ENCODE measurements around the gene TANC1.
A peak's percentile ranks its signal among the peaks of the same experiment; 100 is the strongest.
"Not testable (repeated sequence)": the region's sequence is repeated elsewhere in the genome, so short reads cannot be mapped to it uniquely, and the experiment has no call there.

The TANC1 gene

DNA sequence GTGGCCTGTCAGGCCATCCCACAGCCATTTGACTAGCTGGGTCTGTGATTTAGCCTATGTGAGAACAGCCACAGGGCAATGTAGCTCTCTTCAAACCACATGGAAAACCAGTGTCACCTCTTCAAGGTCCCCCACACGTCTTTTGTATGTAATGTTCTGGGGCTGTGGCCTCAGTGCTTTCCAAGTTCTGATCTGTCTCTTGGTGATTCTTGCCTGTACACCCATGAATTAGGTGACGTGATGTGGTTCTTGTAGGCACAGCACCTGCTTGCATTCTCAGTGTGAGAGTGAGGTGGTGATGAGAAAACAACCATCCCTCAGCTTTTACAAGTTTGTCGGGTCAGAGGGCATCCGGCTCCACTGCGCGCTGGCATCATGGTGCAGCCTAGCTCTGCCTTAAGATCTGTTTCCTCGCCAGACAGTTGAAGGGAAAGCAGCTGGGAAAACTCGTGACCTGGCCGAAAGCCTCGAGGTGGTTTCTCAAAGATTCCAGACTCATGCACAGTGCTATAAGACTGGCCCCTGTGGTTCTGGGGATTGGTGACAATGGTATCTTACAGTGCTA is 125.8 kb downstream of the TANC1 start:
- no peak for DNase-seq

- DNase-seq, result no peak
Observed at GRCh38 chr2:159095813-159096212, 127.4 kb downstream of the TANC1 start.

GRCh38 chr2:159096302-159096855 is 127.9 kb downstream of the TANC1 start:
- DNase-seq, result not testable (repeated sequence)

GRCh38 chr2:159096901-159097300 is 128.5 kb downstream of the TANC1 start:
- no peak for DNase-seq

GRCh38 chr2:159098361-159098760 is 129.9 kb downstream of the TANC1 start:
- DNase-seq, result no peak

GRCh38 chr2:159098921-159099411 is 130.5 kb downstream of the TANC1 start:
- DNase-seq, result no peak

GRCh38 chr2:159101755-159102489 is 133.5 kb downstream of the TANC1 start:
- DNase-seq, result no peak

DNA sequence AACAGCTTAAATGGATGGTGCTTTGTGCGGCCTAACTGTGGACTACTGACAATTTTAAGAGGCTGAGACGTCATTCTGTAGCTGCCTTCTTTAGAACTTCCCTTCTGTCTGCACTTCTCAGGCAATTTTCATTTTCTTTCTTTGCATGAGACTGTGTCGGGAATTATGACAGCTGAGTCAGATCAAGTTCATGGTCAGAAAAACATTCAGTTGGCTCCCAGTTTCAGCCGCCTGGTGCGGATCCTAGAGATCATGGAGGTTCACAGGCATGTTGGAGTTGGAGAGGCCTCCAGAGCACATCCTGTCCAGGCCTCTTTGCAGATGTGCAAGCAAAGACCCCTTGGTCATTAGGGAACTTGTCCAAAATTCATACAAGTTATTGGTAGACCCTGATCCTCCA is 135.0 kb downstream of the TANC1 start:
- DNase-seq, result no peak

GRCh38 chr2:159106109-159106508 is 137.7 kb downstream of the TANC1 start:
- DNase-seq, result no peak

GRCh38 chr2:159108181-159108893 is 139.9 kb downstream of the TANC1 start:
- no peak for DNase-seq

GRCh38 chr2:159109517-159109916 is 141.1 kb downstream of the TANC1 start:
- no peak for DNase-seq

DNA sequence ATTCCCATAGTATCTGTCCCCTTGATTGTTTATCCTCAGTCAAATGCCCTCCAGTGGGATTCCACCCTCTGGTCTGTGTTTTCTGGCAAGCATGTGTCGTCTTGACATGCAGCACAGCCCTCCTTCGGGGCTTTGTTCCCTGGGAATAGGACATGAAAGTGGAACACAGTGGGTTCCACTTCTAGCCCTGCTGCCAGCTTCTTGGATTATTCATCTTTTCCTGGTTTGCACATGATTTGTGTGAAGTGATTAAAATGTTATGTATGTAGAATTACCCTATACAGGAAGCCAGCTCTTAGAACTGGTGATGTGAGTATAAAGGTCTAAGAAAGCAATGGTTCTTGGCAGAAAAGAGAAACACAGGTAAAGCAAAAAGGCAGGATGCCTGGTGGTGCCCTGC is 142.3 kb downstream of the TANC1 start:
- DNase-seq, result no peak

- DNase-seq, result no peak
Observed at GRCh38 chr2:159111346-159111927, 143.0 kb downstream of the TANC1 start.

DNA sequence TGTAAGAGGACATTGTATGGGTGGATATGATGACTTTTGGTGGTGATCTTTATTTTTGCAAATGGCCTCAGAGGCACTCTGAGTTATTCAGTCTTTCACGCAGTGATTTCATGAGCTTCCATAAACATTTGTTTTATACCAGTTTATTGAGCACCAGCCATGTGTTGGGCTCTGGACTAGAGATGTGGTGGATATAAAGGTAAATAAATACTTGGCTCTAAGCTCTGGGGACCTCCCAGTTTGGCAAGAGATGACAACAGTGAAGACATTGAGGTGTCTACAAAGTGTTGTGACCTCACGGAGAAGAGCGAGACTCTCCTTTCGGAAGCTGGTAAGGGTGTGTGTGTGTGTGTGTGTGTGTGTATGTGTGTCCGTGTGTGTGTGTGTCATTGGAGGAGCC is 146.4 kb downstream of the TANC1 start:
- no peak for DNase-seq

- DNase-seq, result no peak
Observed at GRCh38 chr2:159116922-159117321, 148.5 kb downstream of the TANC1 start.

- no peak for DNase-seq
Observed at GRCh38 chr2:159117658-159118057, 149.2 kb downstream of the TANC1 start.

- peak; percentile 48 to 77 (median 66) for DNase-seq
Observed at GRCh38 chr2:159118115-159118858, 149.8 kb downstream of the TANC1 start.

DNA sequence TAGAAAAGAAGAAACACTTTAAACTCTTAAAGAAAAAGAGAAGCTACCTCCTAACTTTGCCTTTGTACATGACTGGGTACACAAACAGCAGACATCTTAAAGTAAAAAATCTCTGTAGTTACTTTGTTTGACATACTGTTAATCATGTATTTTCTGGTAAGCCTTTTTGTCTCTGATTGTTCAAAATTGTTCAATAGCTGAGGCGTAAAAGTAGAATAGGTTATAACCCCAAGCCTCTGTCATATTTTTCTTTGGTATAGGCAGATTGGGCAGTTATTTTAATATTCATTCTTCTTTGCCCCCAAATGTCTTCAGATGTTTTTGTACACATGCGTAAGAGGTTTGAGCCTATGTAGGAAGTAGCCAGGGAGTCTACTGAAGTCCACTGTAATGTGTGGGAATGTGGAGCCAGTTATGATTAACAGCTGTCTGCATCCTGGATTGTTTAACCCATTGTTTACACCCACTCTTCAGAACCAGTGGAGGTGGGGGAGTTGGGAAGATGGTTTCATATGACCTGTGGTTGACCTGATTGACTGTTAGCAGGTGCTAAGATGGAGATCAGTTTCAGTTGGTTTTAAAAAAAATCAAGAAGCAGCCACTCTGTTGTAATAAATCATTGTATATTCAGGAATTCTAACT is 150.5 kb downstream of the TANC1 start:
- no peak for DNase-seq

DNA sequence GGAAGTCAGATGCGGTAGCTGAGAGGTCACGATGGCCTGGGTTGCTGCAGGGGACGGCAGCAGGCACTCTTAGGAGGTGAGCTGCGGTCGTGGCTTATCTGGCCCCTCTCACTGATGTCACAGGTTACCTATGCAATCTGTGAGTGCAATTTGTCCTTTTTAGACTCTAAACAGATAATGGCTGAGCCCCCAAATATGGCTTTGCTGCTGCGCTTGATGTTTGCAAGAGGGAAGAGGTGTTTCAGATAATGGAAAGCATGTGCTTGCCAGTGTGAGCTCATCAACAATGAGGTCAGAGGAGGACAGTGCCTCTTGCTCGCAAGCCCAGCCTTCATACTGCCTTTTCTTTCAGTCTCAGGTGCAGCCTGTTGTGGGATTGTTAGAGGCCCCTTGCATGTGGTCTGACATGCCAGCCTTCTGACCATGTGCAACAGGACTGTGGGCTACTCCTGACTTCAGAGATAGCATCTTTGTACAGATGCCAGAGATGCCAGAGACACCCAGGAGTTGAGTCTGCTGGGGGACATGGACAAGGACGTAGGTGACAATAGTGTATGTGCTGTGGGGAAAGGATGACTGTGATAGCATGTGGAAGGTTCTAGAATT is 151.3 kb downstream of the TANC1 start:
- DNase-seq, result no peak

DNA sequence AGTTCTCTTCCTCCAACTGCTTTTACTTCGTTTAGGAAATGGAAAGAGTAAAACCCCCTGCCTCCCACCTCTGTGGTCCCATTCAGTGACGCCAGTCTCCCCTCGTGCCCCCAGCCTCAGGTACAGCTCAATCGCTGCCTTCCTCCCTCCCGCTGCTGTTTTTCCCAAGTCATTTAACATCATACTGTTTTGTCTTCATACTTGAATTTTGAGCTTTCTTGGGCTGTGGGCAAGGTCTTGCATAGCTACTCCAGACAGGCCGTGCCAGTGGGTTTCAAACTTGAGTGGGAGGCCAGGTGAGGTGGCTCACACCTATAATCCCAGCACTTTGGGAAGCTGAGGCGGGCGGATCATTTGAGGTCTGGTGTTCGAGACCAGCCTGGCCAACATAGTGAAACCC is 155.3 kb downstream of the TANC1 start:
- no peak for DNase-seq

GRCh38 chr2:159124441-159124911 is 156.0 kb downstream of the TANC1 start:
- peak in 1 of 4 experiments; percentile 30 for DNase-seq
